ENCODE measurements around the gene NOXA1.

NOXA1 gene

DNA sequence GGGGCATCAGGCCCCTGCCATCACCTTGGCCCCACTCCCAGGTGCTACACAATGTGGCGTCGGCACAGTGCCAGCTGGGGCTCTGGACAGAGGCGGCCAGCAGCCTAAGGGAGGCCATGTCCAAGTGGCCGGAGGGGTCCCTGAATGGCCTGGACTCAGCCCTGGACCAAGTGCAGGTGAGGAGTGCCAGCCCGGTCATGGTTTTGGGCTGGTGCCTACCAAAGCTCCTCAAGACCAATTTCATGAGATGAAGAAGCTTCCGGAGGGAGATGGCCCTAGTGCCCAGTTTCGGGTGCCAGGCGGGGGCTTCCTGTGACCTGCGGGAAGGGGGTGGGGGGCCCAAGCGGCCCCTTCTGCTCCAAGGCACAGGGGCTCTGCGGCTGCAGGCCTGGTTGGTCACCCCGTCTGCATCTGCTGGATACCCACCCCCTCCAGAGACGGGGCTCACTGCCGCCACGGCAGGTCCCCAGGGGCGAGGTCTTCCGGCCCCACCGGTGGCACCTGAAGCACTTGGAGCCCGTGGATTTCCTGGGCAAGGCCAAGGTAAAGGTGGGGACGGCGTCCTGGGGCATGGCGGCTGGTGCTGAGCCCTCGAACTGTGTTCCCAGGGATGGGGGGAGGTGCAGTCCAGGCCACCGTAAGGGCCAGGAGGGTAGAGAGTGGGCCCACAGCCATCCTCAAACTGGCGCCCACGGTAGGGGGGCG, 5.8 kb downstream of the NOXA1 start:
- TF ChIP-seq, protein P1, sequence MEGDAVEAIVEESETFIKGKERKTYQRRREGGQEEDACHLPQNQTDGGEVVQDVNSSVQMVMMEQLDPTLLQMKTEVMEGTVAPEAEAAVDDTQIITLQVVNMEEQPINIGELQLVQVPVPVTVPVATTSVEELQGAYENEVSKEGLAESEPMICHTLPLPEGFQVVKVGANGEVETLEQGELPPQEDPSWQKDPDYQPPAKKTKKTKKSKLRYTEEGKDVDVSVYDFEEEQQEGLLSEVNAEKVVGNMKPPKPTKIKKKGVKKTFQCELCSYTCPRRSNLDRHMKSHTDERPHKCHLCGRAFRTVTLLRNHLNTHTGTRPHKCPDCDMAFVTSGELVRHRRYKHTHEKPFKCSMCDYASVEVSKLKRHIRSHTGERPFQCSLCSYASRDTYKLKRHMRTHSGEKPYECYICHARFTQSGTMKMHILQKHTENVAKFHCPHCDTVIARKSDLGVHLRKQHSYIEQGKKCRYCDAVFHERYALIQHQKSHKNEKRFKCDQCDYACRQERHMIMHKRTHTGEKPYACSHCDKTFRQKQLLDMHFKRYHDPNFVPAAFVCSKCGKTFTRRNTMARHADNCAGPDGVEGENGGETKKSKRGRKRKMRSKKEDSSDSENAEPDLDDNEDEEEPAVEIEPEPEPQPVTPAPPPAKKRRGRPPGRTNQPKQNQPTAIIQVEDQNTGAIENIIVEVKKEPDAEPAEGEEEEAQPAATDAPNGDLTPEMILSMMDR (IDR thresholded peaks at IDR 0.05; ENCODE audit: low read depth, low read length) = no peak
- H3K4me3 ChIP-seq (ENCODE audit: low read depth, low read length) = no peak overlapping the region
- DNase-seq (ENCODE audit: low read depth, low spot score) = no peak
- in situ Hi-C loops (cut with HindIII; ENCODE audit: low sequenced_read_pairs) = no loop called here

DNA sequence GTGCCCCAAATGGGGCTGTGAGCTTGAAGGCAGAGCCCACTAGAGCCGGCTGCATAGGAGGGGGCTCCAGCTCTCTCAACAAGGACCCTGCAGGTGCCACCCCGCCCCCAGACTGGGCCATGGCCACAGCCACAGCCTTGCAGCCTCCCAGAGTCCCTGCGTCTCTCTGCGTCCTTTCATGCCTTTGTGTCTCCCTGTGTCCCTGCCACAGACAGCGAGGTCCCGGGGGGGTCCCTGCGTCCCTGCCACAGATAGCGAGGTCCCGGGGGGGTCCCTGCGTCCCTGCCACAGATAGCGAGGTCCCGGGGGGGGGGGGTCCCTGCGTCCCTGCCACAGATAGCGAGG, 6.3 kb downstream of the NOXA1 start:
- TF ChIP-seq, protein P1 (IDR thresholded peaks at IDR 0.05; ENCODE audit: low read depth, low read length) = no peak
- H3K4me3 ChIP-seq (ENCODE audit: low read depth, low read length) = no peak overlapping the region
- DNase-seq (ENCODE audit: low read depth, low spot score) = no peak
- in situ Hi-C loops (cut with HindIII; ENCODE audit: low sequenced_read_pairs) = no loop called here

DNA sequence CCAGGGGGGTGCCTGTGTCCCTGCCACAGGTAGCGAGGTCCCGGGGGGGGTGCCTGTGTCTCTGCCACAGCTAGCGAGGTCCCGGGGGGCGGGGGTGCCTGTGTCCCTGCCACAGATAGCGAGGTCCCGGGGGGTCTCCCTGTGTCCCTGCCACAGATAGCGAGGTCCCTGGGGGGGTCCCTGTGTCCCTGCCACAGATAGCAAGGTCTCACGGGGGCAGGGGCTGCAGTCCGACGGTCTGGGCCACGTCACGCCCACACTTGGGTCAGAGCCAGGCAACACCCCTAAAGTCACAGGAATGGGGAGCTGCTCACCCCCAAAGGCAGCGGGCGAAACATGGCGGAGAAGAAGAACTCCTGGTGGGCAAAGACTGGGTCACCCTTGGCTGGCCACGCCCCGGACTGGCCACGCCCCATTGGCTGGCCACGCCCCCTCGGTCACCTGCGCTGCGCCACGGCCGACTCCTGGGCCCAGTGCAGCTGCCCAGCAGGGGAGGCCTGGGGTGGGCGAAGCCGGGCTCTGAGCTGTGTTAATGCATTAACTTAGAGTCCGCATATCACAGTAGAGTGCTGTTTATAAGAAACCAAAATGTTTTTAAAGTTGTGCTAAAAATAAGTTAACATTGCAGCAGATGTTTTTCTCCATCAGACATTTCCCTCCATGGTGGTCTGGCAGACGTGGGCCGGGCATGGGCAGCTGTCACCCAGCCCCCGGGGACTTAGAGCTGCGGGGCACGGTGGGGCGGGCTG, 7.0 kb downstream of the NOXA1 start:
- in situ Hi-C loops (cut with HindIII; ENCODE audit: low sequenced_read_pairs) = no loop called here
- no peak overlapping the region for H3K4me3 ChIP-seq (ENCODE audit: low read depth, low read length)
- DNase-seq (ENCODE audit: low read depth, low spot score) = no peak
- TF ChIP-seq, protein P1 (IDR thresholded peaks at IDR 0.05; ENCODE audit: low read depth, low read length) = no peak

DNA sequence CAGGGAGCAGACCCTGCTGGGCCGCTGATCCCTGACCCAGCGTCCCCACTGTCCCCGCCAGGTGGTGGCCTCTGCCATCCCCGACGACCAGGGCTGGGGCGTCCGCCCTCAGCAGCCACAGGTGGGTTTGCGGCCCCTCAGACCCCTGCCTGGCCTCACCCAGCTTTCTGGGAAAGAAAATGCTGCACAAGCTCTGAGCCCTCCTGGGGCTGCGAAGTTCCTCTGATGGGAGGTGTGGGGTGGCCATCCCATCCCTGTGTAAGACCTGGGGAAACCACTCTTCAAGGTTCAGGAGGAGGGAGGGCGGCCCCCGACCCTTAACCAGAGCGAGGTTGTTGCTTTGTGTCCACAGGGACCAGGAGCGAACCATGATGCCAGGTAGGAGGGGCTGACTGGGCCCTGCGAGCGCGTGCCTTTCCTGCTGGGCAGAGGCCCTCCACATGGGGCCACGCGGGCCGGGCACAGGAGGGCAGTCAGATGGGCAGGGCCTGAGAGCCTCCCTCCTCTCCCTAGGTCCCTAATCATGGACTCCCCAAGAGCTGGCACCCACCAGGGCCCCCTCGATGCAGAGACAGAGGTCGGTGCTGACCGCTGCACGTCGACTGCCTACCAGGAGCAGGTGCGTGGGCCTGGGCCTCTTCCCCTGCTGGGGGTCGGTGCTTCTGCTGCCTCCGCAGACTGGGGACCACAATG, 7.7 kb downstream of the NOXA1 start:
- no peak overlapping the region for H3K4me3 ChIP-seq (ENCODE audit: low read depth, low read length)
- DNase-seq (ENCODE audit: low read depth, low spot score) = no peak
- in situ Hi-C loops (cut with HindIII; ENCODE audit: low sequenced_read_pairs) = no loop called here
- TF ChIP-seq, protein P1 (IDR thresholded peaks at IDR 0.05; ENCODE audit: low read depth, low read length) = no peak

DNA sequence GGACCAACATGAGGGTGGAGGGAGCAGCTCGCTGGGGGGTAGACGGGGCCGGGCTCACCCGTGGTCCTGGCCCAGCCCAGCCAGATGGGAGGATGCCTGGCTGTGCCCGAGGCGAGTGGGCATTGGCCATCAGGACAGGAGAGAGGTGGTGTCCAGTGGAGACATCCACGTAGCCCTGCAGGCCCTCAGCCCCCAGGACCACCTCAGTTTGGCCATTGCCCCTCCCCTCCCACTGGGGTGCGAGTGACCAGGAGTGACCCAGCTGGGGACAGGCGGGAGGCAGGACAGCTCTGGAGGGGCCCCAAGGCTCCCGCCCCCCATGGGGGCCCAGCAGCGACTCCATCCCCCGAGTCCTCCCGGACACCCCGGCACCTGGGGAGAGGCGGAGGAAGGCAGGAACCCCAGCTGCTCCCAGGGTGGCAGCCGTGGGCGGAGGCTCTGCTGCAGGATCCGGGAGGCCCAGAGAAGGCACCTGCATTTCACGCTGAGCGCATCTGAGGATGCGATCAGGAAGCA, 8.3 kb downstream of the NOXA1 start:
- no peak for DNase-seq (ENCODE audit: low read depth, low spot score)
- in situ Hi-C loops (cut with HindIII; ENCODE audit: low sequenced_read_pairs) = no loop called here
- no peak overlapping the region for H3K4me3 ChIP-seq (ENCODE audit: low read depth, low read length)
- TF ChIP-seq, protein P1 (IDR thresholded peaks at IDR 0.05; ENCODE audit: low read depth, low read length) = no peak

DNA sequence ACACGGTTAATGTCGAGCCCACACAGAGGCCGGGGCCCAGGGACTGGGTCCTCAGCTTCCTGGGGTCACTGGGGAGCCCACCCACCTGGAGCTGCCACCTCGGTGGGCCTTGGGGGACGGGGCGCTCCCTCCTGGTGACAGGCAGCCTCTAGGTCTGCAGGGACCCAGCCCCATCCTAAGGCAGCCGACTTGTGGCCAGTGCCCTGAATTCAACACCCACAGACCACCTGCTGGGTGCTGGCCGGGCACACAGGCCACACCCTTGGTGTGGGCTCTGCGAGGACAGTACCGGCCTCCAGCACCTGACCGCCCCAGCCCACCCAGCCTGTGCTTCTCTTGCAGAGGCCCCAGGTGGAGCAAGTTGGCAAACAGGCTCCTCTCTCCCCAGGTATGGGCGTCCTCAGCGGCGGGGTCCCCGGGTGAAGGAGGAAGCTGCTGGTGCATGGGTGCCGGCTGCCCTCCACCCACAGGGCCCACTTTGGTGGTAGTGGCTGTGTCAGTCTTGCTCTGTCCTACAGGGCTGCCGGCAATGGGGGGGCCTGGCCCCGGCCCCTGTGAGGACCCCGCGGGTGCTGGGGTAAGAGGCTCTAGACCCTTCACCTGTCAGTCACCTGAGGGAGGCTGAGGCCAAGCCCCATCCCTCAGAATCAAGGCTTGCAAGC, 9.6 kb downstream of the NOXA1 start:
- in situ Hi-C loops (cut with HindIII; ENCODE audit: low sequenced_read_pairs) = no loop called here
- DNase-seq (ENCODE audit: low read depth, low spot score) = no peak
- TF ChIP-seq, protein P1 (IDR thresholded peaks at IDR 0.05; ENCODE audit: low read depth, low read length) = no peak
- no peak overlapping the region for H3K4me3 ChIP-seq (ENCODE audit: low read depth, low read length)

All from astrocyte of the spinal cord (primary cell).